ENCODE data around the gene ORMDL3.
"Not testable (repeated sequence)": the region's sequence is repeated elsewhere in the genome, so short reads cannot be mapped to it uniquely, and the experiment has no call there.

The ORMDL3 gene

DNA sequence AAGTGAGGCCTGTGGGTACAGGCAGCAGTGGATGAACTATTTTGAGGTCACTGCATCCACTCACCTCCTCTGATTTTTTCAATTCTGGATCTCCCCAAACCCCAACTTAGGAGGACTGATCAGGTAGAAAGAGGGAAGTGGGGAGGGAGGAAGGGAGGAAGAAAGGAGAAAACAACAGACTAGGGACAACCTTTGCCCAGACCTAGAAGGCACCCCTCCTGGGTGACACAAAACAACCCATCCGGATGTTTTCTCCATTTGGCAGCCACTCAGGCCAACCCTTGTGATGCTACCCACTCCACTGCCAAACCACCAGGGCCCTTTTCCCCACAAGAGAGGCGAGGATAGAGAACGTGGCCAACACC, 2.7 kb downstream of the ORMDL3 start:
- DNase-seq (ENCODE audit: low read depth): no peak

DNA sequence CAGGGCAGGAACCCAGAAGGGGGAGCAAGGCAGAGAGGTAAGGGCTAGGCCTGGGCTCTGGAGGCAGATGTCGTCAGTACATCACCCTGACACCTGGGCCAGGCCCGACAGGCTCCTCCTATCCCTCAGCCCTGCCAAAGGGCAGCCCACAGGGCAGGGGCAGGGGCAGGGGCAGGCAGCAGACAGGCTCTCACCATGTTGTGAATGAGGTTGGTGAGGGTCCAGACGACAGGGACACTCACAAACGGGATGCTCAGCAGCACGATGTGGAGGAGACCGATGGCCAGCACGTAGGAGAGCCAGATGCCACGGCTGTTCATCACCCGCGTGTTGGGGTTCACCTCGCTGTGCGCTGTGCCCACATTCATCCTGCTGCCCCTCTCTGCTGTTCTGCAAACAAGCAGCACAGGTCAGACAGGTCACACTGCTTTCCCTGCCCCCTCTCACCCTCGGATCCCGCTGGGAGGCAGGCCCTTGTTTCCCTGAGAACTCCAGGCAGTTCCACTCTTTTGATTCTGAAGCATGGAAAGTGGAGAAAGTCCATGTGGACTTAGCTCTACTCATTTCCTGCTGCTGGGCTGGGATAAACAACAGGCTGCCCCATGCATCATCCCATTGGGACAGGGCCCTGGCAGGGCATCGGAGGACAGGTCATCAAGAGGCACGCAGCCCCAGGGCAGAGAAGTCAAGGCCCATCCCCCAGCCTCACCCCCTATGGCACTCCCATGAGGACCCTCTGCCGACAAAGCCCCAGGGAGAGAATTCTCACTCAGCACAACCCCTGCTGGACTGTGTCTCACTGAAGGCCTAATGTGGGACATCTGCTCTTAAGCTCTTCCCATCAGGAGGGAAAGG, 3.3 kb downstream of the ORMDL3 start:
- no peak for DNase-seq (ENCODE audit: low read depth)

DNA sequence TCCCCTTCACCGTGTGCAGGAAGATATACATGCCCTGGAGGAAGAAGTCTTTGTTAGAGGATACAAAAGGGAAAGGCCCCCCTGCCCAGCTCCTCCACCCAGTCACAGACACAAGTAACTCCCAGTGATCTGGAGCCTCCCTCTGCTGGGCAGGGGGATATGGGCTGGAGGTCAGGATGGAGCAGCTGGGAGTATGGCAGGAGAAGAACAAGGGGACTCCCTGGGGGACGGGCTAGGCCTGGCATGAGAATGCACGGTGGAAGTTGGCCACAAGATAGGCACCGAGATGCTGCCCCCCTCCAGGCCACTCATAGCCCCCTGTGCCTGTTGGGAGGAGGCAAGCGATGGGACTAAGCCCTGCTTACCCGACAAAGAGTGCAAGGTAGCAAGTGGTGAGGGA, 4.2 kb downstream of the ORMDL3 start:
- no peak for DNase-seq (ENCODE audit: low read depth)

DNA sequence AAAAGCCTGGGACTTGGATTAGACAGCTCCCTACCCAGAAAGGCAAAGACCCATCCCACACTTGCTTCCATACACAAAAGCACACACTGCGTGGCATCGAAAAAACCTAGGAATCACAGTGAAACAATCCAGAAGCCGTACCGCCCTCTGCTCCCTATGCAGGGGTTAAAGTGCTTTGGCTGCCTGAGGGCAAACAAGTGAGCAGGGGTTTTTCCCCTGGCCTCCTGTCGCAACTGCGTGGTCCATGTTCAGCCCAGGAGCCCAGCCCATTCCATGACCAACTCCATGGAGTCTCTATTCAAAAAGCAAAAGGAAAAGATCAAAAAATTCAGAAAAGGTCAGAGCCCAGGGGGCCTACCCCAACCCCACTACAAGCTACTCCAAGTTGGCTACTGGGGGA, 5.4 kb downstream of the ORMDL3 start:
- no peak for DNase-seq (ENCODE audit: low read depth)

DNA sequence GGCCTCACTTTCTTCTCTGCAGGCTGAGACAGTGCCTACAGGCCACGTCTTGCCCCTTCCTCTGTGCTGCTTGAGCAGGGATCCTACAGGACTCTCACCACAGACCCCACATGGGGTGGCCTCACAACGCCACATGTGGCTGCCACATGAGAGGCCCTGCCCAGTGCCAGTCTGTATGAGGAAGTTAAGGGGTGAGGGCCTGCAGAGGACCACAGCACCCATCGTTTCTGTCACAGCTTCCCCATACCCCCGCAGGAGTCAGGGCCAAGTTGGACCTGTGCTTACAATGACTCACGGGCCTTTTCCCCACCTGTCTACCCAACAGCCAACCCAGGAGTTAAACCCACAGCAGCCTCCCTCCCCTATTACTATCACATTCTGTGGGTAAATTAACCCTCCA, 6.1 kb downstream of the ORMDL3 start:
- DNase-seq (ENCODE audit: low read depth): no peak

DNA sequence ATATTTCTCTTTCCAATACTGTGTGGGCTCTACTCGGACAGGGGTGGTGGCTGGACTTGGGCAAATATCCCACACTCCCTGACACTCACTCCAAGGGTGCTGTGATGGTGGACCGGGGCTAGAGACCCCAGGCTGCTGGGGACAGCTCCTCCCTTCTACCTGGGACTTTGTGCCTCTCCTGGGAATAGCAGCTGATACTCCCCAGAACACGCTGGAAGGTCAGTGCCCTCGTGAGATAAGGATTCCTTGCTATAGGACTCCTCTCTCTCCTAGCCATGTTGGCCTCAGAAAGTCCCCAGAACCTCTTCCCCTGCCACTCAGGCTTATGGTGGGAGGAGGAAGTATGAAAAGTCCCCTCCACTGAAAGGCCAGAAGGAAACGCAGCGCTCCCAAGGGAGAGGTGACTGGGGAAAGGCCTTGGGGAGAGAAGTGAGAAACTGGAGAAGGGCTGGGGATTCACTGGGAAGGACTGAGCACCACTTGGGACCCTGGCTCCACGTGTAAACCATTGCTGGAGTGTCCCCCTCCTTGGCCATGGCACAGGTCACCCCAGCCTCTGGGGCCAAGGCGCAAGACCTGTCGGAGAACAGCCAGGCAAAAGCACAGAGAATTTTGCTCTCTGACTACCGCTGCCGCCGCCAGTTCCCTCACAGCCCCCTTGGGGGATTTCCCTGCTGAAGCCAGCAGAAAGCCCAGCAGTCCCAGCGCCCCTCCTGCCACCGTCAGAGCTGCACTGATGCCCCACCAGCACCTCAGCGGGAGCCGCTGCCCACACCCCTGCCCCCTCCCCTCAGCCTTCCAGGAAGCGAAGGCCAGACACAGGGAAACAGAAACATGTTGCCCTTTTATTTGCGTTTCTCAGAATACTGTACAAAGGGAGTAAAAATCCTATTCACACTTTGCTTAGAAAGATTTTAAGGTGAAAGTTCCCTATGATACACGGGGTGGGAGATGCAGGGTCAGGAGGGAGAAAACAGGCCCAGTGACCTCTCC, 6.9 kb downstream of the ORMDL3 start:
- no peak for DNase-seq (ENCODE audit: low read depth)

DNA sequence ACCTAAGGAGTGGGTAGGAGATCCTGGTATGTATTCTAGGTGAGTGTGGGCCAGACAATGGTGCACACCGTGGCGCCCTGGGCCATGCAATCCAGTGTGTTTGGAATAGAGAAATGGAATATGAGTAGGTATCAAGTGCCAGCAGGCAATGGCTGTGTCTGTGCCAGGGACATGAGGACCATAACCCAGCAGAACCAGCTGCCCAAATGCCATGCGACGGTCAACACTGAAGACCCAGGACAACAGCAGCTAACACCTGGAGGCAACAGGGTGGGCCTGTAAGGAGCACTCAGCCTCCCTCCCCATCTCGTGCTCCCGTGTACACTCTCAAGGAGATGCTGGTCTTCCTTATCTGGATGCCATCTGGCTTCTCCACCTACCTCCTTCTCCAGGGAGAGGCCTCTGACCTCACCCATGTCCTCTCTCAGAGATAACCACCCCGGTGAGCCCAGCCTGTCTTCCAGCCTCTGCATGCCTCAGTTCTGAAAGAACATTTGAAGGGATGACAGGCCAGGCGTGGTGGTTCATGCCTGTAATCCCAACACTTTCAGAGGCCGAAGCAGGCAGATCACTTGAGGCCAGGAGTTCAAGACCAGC, 8.2 kb downstream of the ORMDL3 start:
- DNase-seq (ENCODE audit: low read depth): no peak

DNA sequence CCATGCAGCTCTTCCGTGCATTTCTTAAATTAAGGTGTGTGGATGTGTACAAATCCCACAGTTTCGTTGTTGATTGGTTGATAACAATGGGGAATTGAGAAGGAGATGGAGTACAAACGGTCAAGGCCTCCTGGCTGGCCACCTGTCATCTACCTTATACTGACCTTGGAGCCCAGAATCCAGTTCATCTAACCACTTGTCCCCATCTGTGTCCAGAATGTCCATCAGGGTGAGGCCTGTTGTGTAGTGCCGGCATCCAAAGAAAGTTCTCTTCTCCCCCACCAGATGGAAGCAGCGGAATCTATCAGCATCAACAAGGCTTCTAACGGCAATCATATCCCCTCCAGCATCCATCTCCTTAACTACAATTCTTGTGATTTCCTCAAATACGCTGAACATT, 10.5 kb downstream of the ORMDL3 start:
- no peak for DNase-seq (ENCODE audit: low read depth)

DNA sequence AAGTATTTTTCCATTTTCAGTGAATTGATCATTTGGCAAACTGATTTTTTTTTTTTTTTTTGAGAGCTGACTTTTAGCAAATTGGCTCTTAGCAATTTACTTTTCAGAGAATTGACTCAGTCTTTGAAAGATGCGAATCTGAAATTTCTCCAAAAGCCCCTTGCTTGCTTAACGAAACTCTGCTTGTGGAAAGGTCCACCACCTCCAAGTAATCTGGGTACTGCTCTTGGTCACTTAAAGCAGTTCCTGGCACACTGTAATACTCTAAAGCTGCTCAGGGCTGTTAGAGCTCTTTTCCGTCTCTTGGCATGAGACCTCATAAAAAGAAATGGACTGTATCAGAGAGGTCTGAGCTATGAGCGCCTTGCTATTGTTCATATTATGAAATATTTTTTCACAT, 11.8 kb downstream of the ORMDL3 start:
- no peak for DNase-seq (ENCODE audit: low read depth)

DNA sequence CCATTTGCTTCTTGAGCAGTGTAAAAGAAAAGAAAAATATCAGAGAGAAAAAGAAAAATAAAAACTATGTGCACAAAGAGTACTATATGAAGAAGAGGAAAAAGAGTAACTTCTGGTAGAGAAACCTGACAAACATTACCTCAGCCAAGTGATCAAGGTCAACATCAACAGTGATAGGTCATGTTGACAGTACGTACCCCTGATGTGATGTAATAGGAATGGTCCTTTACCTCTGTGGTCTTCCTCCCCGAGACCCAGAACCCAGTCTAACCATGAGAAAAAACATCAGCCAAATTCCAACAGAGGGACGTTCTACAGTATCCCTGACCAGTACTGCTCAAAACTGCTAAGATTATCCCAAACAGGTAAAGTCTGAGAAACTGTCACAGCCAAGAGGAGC, 13.4 kb downstream of the ORMDL3 start:
- no peak for DNase-seq (ENCODE audit: low read depth)

DNA sequence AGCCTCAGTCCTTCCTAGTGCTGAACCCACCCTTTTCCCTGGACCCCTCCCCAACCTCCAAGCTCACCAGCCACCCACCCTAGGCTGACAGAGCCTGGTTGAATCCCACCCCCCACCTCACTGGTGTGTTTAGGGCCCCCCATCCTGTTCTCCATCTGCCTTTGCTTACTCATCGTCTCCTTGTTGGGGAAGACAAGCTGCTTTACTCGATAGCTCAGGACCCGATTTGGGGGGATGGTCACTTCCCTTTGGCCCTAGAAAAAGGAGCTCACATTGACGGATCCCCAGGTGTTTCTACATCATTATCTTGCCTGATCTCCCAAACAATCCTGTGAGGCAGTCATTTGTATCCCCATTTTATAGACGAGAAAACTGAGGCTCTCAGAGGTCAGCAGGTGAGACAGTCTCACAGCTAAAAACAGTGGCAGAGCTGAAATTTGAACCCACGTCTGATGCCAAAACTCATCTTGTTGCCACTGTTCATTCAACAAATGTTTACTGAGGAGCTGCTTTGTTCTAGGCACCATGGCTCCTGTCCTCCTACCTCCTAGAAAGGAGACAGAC, 18.5 kb downstream of the ORMDL3 start:
- no peak for DNase-seq (ENCODE audit: low read depth)

DNA sequence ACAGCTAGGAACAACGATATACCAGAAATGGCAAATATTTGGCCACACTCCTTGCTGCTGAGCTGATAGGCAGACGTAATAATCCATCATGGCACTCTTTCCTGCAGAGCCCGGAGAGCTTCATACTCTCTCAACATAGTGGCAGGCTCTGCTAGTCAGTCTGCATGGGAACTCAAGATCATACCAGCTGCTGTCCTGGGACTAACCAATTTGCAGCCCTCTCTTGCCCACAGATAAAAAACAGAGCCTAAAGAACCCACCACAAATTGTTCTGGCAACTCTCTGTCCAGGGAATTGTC, 22.5 kb downstream of the ORMDL3 start:
- no peak for DNase-seq (ENCODE audit: low read depth)

DNA sequence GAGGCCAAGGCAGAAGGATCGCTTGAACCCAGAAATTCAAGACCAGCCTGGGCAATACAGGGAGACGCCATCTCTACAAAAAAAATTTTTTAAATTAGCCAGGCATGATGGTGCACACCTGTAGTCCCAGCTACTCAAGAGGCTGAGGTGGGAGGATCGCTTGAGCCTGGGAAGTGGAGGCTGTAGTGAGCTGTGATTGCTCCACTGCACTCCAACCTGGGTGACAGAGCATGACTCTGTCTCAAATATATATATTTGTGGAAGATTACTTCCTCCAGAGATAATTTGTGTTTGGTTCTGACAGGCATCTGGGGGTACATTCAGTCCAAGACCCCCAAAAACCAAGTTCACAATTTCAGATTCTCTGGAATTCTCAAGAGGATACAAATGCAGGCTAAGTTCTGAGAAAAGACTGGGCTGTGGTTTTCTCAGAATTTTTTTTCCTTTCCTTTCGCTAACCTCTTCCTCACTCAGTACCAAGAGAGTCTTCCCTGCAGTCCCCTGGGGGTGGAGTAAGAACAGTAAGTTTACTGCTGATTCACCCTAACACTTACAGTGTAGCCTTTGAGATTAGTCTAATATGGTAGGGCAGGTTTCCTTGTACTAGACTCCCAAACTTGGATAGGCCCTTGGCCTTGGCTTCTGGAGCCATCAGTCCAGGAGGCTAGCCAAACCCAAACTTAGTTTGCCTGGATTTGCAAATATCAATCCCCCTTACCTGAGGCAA, 24.1 kb downstream of the ORMDL3 start:
- no peak for DNase-seq (ENCODE audit: low read depth)

DNA sequence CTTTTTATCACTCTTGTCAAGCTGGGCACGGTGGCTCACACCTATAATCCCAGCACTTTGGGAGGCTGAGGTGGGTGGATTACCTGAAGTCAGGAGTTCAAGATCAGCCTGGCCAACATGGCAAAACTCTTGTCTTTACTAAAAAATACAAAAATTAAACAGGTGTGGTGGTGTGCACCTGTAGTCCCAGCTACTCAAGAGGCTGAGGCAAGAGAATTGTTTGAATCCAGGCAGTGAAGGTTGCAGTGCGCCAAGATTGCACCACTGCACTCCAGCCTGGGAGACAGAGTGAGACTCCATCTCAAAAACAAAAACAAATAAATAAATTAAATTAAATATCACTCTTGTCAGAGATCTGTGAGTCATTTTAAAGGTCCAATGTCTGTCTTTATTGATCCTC, 25.4 kb downstream of the ORMDL3 start:
- not testable (repeated sequence) for DNase-seq (ENCODE audit: low read depth)

DNA sequence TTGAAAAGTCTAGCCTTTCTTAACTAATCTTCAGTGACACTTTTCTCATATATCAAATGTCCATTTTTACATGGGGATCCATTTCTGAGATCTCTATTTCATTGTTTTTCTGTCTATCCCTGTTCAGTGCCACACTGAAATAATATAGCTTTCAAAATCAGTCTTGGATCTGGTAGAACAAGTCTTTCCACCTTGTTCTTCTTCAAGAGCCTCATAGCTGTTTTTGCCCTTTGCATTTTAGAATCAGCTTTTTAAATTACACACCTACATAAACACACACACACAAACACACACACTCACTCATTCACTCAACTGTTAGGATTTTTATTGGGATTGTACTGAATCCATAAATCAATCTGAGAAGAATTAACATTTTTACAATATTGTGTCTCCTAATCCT, 28.2 kb downstream of the ORMDL3 start:
- DNase-seq (ENCODE audit: low read depth): no peak

DNA sequence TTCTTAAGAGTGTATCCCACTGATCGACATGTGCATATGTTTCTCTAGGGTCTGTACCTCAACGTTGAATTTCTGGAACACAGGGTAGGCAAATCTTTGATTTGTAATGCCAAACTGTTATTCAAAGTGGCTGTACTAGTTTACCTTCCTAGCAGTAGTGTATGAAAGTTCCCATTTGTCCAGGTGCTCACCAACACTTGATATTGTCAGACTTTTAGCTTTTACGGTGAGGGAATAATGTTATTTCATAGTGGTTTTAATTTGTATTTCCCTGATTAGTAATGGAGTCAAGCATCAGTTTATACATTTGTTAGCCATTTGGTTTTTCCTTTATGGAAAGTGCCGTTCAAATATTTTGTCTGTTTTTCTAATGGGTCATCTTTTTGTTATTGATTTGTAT, 29.3 kb downstream of the ORMDL3 start:
- no peak for DNase-seq (ENCODE audit: low read depth)

DNA sequence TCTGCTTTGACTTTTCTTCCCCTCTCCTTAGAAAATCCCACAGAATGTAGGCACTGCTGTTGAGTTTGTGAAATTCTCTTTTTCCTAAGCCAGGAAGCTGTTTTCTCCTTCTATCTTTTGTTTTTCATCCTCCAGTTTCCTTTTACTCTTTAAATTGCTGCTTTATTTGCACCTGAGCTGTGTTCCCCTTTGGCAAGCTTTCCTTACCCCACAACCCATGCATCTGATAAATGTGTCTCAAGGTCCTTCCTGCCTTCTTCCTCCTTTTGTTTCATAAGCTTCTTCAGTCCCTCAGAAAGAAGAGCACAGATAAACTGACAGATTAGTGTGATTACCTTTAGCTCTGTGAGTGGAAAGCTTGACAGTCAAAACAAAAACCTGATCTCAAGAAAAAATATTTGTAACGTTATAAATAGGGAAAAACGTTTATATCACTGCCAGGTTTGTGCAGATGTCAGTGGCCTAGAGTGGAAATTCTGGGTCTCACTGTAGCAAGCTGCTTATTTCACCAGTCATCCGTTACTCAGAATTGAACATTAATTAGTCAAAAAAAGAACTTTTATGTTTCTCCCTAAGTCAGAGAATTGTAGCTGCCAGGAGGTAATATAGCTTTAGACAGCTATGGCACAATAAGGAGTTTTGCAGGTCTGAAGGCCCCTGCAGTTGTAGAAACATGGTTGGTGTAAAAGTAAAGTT, 32.6 kb downstream of the ORMDL3 start:
- no peak for DNase-seq (ENCODE audit: low read depth)

DNA sequence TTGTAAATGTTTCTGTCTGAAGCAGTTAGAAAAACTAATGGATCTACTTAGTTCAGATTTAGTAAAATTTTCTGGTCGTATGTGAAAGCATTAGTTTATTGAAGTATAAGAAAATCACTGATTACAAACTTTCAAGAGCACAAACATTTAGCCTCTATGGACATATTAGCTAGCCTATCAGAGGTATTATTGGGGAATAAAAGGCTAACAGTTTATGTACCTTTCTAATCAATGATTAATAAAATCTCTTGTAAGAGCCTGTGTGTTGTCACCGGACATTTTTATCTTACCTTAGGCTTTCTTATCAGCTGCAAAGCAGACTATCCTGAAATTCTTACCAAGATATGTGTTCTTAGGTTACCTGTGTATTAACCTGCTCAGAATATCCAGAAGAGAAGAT, 38.2 kb downstream of the ORMDL3 start:
- DNase-seq (ENCODE audit: low read depth): no peak

DNA sequence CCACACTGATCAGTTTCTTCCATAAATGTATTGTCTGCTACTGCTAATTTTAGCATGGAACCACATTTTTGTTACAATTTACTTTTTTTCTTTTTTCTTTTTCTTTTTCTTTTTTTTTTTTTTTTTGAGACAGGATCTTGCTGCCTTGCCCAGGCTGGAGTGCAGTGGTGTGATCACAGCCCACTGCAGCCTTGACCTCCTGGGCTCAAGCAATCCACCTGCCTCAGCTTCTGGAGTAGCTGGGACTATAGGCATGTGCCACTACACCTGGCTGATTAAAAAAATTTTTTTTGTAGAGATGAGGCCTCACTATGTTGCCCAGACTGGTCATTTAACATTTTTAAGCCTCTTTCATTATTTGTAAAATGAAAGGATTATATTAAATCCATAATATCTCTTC, 40.3 kb downstream of the ORMDL3 start:
- DNase-seq (ENCODE audit: low read depth): no peak

DNA sequence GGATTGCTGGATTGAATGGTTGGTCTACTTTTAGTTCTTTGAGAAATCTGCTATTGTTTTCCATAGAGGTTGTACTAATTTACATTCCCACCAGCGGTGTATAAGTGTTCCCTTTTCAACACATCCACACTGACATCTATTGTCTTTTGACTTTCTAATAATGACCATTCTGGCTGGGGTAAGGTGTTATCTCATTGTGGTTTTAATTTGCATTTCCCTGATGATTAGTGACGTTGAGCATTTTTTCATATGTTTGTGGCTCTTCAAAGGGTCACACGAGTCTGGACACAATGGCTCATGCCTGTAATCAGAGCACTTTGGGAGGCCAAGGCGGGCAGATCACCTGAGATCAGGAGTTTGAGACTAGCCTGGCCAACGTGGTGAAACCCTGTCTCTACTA, 41.3 kb downstream of the ORMDL3 start:
- DNase-seq (ENCODE audit: low read depth): not testable (repeated sequence)

DNA sequence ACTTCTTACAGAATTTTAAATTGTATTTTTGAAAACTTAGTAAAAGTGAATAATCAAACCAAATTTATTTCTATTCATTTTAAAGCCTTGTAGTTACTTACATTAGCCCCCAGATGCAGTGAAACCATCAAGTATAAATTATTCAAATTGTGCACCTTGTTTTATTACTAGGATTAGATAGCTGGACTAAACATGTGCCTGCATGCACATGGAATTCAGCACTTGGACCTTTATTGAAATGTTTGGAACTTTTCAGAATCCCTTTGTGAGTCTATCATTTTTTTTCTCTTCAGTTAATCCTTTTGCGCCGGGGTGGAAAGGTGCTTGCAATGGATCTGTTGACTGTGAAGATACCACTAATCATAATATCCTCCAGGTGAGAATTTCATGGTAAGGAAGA, 54.6 kb downstream of the ORMDL3 start:
- DNase-seq (ENCODE audit: low read depth): no peak

Measured in T follicular helper cell (primary cell).